ENCODE results near the gene LRP2BP.

Gene LRP2BP

DNA sequence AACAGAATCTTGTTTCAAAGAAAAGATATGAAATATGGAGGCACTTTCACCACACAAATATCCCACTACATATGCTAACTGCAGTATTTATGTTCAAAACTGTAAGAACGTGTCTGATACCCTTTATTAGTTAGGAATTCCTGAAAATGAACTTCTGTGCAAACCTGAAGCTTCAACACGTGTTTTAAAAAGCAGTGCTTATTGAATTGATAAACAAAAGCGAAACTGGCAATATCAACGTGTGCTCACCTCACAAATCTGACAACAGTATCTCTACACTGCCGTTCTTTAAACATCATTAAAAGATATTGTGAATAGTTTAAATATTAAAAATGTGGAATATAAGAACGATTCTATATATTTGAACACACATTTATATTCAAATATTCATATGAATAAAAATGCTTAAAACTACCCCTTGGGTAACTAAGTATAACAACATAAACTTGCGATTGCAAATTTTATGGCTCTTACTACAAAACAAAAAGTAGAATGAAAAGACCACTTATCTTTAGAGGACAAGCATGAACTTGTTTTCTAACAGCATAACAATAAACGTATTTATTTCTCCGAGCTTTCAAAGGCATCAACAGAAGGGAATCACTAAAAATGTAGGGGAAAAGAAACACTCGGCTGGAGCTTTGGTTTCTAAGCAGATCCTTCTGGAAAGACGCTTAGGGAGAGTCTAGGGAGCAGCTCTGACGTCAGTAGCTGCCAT is at the start of gene LRP2BP:
Gene LRP2BP (minus strand): TSS at position 687 of the 718 bp plus-strand sequence. CDS start 17,738 bp downstream, outside the sequence.
- Histone ChIP-seq H3K4me3 (ENCODE audit: severe bottlenecking) (peak within 1 kb of the TSS; percentile 45), H3K9me3 (ENCODE audit: severe bottlenecking) (no peaks in the 10 kb centered on the region), H3K4me1 (ENCODE audit: insufficient read depth, poor library complexity, severe bottlenecking) (peaks cover 12% of the 10 kb centered on the region), H3K27me3 (ENCODE audit: insufficient read depth, poor library complexity, severe bottlenecking) (no peaks in the 10 kb centered on the region), H3K27ac (ENCODE audit: poor library complexity, severe bottlenecking) (peak within 1 kb of the TSS; percentile 94), H3K36me3 (ENCODE audit: low read depth) (peaks cover 31% of the 10 kb centered on the region)
- DNase-seq (ENCODE audit: low spot score) (no peak), ATAC-seq (ENCODE audit: low read depth) (no peak)
- no peak for TF ChIP-seq CTCF (IDR thresholded peaks at IDR 0.05; ENCODE audit: poor library complexity, severe bottlenecking)

DNA sequence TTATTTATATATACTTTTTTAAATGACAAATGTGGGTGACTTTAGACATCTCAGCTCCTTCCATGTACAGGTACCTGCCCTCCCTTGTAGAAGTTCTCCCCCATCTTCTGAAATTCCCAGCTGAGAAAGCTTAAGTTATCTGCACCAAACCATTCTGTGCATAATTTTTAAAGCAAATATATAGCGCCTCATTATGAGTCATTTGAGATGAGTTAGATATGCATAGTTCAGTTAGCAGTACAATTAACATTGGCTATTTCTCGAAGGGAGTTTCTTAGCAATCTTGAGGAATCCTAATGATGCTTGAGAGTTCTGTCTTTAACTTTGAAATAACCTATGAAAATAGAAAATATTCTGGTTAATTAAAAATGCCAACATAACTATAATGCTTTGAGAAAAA is 49.5 kb upstream of the LRP2BP start:
- Histone ChIP-seq H3K4me1 (ENCODE audit: insufficient read depth, poor library complexity, severe bottlenecking) (no peaks in the 10 kb centered on the region), H3K27me3 (ENCODE audit: insufficient read depth, poor library complexity, severe bottlenecking) (no peaks in the 10 kb centered on the region), H3K9me3 (ENCODE audit: severe bottlenecking) (no peaks in the 10 kb centered on the region), H3K27ac (ENCODE audit: poor library complexity, severe bottlenecking) (no peak overlapping the region), H3K4me3 (ENCODE audit: severe bottlenecking) (no peak overlapping the region), H3K36me3 (ENCODE audit: low read depth) (no peaks in the 10 kb centered on the region)
- ATAC-seq (ENCODE audit: low read depth) (no peak), DNase-seq (ENCODE audit: low spot score) (no peak)
- no peak for TF ChIP-seq CTCF (IDR thresholded peaks at IDR 0.05; ENCODE audit: poor library complexity, severe bottlenecking)

DNA sequence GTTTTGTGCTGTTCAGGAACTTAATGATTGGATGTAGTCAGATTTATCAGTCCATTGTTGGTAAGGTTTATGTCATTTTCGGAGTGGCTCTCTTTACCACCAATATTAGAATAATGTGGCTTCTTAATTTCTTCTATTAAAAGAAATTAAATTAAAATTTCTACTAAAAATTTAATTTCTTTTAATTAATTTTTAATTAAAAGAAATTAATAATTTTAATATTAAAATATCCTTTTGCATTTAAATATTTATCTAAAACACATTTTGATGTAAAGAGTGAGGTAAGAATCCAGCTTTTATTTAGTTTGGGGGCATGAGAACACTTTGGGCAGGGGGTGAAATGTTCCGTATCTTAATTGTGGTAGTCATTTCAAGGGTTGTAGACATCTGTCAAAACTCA is 45.8 kb upstream of the LRP2BP start:
- no peaks in the 10 kb centered on the region for H3K36me3 ChIP-seq (ENCODE audit: low read depth)
- H3K27ac ChIP-seq (ENCODE audit: poor library complexity, severe bottlenecking), result no peak overlapping the region
- H3K9me3 ChIP-seq (ENCODE audit: severe bottlenecking), result no peaks in the 10 kb centered on the region
- H3K27me3 ChIP-seq (ENCODE audit: insufficient read depth, poor library complexity, severe bottlenecking), result no peaks in the 10 kb centered on the region
- TF ChIP-seq CTCF (IDR thresholded peaks at IDR 0.05; ENCODE audit: poor library complexity, severe bottlenecking), result no peak
- H3K4me3 ChIP-seq (ENCODE audit: severe bottlenecking), result no peak overlapping the region
- ATAC-seq (ENCODE audit: low read depth), result no peak
- no peaks in the 10 kb centered on the region for H3K4me1 ChIP-seq (ENCODE audit: insufficient read depth, poor library complexity, severe bottlenecking)
- DNase-seq (ENCODE audit: low spot score), result no peak

DNA sequence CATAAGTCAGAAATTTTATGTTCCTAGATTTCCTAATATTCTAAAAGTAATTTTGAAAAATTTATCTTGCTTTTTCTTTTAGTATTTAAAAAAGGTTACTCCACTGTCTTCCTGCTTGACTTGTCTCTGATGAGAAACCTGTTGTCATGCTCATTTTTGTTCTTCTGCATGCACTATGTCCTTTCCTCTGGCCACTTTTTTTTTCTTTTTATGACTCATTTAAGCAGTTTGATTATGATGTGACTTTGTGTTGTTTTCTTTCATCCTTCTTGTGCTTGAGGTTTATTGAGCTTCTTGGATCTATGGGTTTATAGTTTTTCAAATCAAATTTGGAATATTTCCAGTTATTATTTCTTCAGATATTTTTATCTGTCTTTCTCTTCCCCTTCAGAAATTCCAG is 42.1 kb upstream of the LRP2BP start:
- Histone ChIP-seq H3K4me3 (ENCODE audit: severe bottlenecking) (no peak overlapping the region), H3K27me3 (ENCODE audit: insufficient read depth, poor library complexity, severe bottlenecking) (no peaks in the 10 kb centered on the region), H3K36me3 (ENCODE audit: low read depth) (no peaks in the 10 kb centered on the region), H3K4me1 (ENCODE audit: insufficient read depth, poor library complexity, severe bottlenecking) (no peaks in the 10 kb centered on the region), H3K9me3 (ENCODE audit: severe bottlenecking) (no peaks in the 10 kb centered on the region), H3K27ac (ENCODE audit: poor library complexity, severe bottlenecking) (no peak overlapping the region)
- ATAC-seq (ENCODE audit: low read depth) (no peak), DNase-seq (ENCODE audit: low spot score) (no peak)
- TF ChIP-seq CTCF (IDR thresholded peaks at IDR 0.05; ENCODE audit: poor library complexity, severe bottlenecking), result no peak

GRCh38 chr4:185435466-185435865 is 39.7 kb upstream of the LRP2BP start:
- no peak for TF ChIP-seq CTCF (IDR thresholded peaks at IDR 0.05; ENCODE audit: poor library complexity, severe bottlenecking)
- Histone ChIP-seq H3K4me1 (ENCODE audit: insufficient read depth, poor library complexity, severe bottlenecking) (no peaks in the 10 kb centered on the region), H3K9me3 (ENCODE audit: severe bottlenecking) (no peaks in the 10 kb centered on the region), H3K27me3 (ENCODE audit: insufficient read depth, poor library complexity, severe bottlenecking) (no peaks in the 10 kb centered on the region), H3K27ac (ENCODE audit: poor library complexity, severe bottlenecking) (no peak overlapping the region), H3K36me3 (ENCODE audit: low read depth) (no peaks in the 10 kb centered on the region), H3K4me3 (ENCODE audit: severe bottlenecking) (no peak overlapping the region)
- DNase-seq (ENCODE audit: low spot score), result no peak
- no peak for ATAC-seq (ENCODE audit: low read depth)
